CD4-positive, alpha-beta T cell treated with Interleukin-2 at 100 ng/mL for 4 hours (primary cell): Measurements from ENCODE around the gene VHLL.

Experiments used
- DNase-seq: peaks from one replicate; pipeline ENCODE4 v3.0.0-alpha.2; 2020; ENCODE audit warnings: low spot score

The VHLL gene

DNA sequence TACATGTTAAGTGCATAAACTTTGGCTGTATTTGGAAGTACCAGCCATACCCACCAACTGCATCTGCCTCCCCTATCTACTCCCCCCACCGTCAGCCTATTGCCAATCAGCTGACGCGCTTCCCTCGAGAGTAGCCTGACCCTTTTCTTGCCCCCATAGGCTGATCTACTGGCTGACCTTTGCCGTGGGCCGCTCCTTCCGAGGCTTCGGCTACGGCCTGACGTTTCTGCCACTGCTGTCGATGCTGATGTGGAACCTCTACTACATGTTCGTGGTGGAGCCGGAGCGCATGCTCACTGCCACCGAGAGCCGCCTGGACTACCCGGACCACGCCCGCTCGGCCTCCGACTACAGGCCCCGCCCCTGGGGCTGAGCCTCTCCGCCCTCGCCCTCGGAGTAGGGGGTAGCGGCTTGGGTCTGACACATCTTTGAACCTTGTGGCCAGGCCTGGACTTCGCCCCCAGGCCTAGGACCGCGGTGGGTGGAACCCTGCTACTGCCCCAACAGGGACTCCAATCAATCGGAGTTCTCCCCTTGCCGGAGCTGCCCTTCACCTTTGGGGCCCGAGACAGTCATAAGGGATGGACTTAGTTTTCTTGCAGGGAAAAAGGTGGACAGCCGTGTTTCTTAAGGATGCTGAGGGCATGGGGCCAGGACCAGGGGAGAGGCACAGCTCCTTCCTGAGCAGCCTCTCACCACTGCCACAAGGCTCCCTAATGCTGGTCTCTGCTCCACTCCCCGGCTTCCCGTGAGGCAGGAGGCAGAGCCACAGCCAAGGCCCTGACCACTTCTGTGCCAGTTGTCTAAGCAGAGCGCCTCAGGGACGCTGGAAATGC is 7.7 kb downstream of the VHLL start:
- no peak for DNase-seq

DNA sequence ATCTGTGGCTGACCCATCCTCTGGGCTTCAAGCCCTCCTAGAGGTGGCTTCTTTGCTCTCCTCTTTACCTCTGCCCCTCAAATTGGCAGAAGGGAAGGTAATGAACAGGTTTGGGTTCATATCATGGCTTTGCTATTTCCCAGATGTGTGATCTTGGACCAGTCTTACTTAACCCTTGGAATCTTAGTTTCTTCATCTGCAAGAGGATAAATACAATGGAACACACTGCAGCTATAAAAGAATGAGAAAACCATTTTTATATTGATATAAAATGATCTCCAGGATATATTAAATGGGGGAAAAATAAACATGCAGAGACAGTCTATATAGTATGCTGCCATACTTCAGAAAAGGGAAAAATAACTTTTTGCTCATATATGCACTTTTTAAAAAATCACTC is 9.2 kb downstream of the VHLL start:
- DNase-seq: no peak

DNA sequence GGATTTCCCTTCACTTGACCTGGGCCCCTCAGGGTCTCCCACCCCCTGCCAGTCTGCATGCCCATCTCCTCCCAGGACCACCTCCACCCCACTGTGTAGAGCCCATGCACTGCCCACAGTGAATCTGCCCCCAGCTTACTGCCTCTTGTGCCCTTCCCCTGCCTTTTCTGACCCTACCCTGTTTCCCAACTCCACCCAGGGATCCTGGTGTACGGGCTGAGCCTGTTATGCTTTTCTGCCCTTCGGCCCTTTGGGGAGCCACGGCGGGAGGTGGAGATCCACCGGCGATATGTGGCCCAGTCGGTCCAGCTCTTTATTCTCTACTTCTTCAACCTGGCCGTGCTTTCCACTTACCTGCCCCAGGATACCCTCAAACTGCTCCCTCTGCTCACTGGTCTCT is 13.0 kb downstream of the VHLL start:
- no peak for DNase-seq

DNA sequence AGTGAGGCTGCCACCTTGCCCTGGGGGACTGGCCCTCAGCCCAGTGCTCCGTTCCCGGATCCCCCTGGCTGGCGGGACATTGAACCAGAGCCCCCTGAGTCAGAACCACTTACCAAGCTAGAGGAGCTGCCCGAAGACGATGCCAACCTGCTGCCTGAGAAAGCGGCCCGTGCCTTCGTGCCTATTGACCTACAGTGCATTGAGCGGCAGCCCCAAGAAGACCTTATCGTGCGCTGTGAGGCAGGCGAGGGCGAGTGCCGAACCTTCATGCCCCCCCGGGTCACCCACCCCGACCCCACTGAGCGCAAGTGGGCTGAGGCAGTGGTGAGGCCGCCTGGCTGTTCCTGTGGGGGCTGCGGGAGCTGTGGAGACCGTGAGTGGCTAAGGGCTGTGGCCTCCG is 13.7 kb downstream of the VHLL start:
- no peak for DNase-seq

DNA sequence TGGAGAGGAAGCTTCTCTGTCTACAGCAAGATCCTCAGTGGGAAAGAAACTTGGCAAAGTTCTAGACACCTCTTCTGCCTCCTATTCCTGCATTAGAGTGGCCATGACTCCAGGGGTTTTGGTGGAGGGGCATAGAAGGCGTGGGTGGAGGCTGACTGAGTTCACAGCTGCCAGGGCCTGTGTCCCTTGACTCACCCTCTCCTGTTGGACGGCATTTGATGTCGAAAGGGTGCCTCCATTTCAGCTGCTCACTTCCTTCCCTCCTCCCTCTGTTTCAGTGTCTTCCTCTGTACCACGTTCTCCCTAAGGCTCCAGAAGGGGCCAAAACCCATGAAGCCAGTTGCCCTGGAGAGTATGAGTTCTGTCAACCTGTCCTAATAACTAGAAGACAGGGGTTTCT is 14.3 kb downstream of the VHLL start:
- DNase-seq: no peak

DNA sequence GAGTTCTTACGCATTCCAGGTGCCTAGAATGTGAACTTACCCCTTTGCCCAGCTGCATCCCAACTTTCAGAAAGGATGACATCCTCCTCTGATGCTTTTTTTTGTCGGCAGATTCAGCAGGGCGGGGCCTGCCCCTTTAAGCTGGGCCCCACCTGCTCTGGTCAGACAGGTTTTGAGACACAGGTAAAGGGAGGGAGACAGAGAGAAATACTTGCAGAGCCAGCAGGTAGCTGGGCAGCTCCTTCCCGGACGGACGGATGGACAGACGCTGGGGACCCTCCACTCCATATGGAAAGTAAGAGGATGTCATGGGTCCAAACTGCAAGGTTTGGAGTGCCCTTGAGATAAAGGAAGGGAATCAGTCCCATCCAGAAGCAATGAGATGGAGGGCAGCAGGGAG is 15.0 kb downstream of the VHLL start, which contains the start of gene TMEM79:
TSS of gene TMEM79 (plus strand) at position 214 of the 400 bp plus-strand sequence. CDS start 902 bp downstream, outside the sequence.
- no peak for DNase-seq

DNA sequence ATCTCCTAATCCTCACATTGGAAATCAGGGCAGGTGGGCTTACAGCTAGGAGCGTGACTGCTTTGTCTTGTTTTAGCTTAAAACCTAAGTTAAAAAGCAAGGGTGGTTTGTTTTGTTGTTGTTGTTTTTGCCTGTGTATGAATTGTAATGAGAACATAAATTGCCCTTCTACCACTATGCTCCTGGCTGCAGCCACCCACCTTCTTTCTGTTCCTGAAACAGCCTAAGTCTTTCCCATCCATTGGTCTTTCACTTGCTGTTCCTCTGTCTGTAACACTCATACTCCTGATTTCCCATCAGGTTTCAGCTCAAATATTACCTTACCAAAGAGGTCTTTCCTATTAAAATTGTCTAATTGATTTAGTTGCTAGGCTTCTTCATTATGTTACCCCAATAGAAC is 15.6 kb downstream of the VHLL start:
- no peak for DNase-seq

DNA sequence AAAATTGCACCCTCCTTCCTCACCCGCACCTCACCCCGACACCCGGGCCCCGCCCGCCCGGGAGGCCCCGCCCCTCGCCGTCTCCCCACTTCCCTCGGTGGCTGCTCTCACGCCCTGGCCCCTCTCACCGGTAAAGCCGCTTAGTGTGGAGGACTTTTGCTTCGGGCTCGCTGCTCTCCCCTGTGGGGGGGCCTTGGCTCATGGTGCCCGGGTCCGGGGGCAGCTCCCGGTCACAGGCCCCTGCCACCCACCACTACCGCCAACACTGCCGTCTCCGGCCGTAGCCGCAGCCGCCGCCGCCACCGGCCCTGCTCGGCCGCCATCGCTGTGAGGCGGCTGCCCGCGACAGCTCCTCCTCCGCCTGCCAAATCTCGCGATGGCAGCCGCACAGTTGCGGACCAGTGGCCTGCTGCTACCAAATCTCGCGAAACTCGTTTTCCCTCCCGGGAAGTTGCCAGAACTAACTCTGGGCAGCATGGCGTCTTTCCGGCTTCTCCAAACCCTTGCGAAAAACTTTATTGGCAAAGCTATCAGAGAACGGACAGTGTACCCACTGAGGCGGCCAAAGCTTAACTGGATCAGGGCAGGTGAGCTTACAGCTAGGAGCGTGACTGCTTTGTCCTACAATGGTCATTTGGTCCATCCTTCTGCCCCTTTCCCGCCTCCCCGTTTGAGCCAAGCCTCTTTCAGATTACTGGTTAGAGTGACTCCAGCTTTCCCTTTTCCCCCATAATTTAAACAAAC is 16.5 kb downstream of the VHLL start, which contains the start of gene SMG5:
TSS of gene SMG5 (minus strand) at position 347 of the 744 bp plus-strand sequence. CDS start at position 202, 145 bp downstream.
- peak; percentile 98 for DNase-seq

DNA sequence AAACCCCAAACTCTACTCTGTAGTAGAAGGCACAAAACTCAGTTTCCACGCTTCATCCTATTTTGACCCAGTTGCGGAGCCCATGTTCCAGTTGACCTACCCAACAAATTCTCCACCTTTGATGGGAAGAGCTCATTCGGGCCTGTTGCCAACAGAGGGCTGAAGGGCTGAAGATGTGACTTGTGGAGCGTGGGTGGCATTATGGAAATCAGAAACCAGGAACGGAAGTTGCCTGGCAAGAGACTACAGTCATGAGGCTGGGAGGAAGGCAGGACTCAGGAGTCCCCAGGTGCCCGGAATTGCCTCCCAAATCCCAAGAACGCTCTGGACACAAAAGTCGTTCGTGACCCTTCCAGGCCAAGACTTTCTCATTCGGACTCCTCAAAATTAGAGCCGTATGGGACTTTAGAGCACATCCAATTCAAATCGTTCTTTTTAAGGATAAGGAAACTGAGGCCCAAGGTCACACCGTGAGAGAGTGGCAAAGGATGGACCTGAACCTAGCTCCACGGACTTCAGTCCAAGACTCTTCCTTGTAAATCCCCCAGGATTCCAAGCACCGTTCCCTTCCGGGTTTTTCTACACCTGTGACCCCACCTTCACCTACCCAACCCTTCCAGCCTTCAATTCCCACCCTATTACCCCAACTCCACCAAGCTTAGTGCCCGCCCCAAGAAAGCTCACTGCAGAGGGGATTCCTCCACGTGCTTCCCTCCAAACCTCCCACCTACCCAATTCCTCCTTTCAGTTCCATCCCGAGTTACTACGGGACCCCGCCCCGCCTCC is 17.2 kb downstream of the VHLL start:
- DNase-seq: no peak

DNA sequence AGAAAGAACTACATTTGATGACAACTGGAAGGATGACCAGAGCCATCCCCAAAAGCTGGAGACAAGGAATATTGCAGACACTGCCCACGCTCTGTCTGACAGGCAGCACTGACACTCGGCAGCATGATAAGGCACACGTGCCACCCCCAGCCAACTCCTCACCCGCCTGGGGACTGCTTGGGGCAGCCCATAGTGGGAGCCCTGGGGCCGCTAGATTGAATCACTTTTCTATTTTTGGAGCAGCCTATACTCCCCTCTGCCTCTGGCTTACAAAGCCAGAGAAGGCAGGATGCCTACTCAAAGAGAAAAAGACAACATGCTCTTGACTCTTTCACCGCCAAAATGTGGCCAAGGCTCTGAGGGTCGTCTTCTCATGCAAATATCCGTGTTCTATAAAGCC is 17.8 kb downstream of the VHLL start:
- DNase-seq: peak; percentile 19

DNA sequence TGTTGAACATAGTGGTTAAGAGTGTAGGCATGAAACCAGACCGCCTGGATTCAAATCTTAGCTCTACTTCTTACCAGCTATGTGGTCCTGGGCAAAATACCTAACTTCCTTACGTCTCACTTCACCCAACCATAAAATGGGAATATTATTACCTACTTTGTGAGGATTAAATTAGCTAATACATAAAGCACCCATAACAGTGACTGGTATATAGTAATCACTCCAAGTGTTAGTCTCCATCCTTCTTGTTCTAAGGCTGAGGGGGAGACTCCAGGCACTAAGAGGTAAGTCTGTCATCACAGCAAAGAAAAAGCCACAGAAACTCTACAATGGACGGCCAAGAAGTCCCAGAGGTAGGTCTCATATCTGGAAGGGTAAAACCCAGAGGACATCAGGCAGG is 19.3 kb downstream of the VHLL start:
- no peak for DNase-seq

DNA sequence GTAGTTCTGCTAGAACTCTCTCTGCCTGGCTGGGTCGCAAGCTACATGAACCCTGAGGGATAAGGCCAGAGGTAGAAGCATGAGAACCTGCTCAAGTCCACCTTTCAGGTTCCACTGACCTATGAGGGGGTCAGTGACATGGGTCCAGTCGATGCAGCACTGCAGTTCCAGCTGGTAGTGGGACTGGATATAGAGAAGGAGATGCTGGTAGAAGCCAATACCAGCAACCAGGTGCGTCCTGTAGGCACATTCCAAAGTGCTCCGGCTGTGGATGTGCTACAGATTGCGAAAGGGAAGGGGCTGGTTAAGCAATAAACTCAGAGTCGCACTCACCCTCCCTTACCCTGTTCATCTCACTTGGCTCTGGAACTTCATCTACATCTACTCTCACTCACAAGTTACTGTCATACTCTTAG is 22.1 kb downstream of the VHLL start:
- DNase-seq: no peak

DNA sequence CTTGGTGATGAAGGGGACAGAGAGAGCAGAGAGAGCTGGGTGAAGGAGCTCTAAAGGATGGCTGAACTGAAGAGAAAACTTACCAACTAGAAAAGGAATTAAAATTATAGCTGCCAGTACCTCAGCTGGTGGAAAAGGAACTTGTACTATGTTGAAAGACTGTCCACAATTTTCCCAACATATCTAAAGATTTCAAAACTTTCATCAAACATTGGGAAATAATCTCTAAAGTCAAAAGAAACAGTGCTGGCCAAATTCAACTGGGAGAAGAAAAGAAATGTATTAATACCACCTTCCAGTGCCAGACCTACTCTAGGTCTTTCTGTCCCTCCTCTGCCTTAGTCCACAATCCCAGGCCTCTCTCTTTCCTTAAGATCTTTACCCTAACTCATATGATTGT is 22.6 kb downstream of the VHLL start:
- DNase-seq: no peak

DNA sequence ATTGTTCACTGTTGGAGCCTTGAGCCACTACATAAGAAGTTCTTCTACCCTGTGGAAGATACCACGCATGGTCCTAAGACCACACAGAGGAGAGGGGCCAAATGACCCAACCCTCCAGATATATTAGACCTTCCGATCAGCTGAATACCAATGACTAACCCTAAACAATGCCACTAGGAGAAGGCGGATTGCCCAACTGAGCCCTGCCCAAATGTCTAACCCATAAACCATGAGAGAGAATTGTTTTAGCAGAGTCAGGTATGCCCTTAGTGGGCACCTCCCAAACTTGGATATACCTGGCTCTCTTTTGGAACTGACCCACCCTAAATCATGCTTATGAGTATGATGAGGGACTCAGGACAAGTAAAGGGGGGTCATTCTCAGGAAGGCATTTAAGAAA is 28.8 kb downstream of the VHLL start:
- DNase-seq: no peak

DNA sequence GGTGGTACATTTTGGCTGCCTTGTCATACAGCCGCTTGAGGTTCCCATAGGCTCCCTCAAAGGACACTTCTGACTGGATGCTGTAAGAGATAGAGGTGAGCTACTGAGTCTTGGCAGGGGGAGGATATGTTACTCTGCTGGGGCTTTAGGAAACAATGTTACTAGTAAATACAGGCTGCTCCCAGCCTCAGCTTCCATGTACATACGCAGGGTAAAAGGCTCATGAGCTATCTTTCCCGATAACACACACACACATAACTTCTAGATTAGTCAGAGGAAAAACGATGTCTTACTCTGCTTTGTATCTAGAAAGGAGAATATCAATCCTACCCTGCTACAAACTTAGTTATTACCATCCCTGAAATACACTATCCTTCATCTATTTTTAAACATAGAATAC is 30.8 kb downstream of the VHLL start:
- DNase-seq: no peak

DNA sequence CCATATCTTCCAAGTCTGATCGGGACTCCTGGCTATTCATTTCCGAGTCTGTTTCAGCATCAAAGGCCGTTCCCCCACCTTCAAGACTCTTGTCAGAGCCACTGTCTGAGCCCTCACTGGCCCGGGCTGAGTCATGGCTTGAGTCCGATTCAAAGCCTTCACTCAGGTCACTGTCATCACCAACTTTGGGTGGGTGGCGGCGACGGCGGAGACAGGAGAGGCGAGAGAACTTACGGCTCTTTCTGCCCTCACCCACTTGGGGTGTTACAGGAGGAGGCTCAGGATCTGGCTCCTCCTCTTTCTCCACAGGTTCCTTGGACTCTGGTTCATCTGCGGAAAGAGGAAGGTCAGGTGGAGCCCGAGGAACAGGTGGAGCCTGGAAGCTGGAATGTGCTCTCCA is 33.1 kb downstream of the VHLL start:
- DNase-seq: no peak

DNA sequence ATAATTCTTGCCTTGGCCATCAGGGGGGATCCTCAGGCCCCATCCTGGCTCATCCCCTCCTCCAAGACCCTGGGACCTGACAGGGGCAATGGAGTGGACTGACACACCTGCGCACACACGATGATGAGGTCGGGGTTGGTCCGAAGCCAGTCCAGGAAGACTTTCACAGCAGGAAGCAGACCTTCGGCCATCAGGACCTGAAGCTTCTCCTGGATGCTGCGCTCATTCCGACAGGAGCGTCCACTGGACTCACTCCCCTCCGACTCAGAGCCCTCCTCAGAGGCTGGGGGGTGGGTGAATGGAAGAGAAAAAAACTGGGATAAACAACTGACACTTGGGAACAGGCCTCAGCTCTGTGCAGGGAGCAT is 35.8 kb downstream of the VHLL start:
- no peak for DNase-seq

DNA sequence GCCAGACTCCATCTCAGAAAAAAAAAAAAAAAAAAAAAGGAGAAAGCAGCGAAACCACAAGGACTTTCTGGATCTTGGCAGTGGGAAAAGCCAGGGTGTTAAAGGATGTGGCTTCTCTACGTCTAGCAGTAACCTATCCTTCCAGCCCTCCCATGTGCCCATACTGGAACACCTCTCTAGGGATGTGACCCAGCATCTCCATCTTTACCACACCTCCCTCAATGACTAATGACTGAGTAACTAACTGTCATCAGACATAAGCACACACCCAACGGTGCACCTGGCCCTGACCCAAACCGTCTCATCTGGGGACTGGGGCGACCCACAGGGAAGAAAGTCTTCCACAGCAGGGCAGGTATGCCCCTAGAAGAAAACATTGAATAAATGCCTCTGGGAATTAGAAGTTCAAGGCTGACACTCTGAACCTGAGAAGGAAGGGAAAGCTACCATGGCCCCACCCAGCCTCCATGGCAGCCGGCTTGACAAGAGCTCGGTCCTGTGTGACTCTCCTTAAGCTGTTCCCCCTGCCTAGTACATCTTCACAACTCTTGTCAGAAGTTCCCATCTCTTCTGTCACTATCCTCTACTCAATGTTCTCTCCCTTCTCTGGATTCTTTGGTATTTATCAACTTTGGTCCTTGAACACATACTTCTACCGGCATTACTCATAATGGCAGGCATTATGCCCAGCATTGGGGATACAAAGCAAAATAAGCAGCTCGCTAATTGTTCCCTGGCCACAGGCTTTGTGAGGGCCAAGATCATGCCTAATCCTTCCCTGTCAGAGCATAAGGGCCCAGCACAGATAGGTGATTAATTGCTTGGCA is 36.4 kb downstream of the VHLL start:
- DNase-seq: no peak

DNA sequence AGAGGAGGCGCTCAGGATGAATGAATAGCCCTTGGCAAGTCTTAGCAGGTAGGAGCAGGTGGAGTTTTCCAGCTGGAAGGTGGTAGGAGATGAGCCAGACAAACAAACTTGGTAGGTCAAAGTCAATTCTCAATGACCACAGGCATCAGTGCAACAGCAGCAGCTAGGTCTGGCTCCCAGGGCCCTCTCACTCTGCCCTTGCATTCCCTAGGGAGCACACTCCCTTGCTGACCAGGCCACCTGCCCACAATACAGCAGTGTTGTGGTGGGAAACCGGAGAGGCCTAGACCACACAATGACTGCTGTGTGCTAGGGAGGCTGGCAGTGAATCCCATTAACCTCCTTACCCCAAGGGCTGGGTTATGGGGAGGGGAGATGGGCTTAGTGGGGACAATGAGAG is 38.2 kb downstream of the VHLL start:
- no peak for DNase-seq

DNA sequence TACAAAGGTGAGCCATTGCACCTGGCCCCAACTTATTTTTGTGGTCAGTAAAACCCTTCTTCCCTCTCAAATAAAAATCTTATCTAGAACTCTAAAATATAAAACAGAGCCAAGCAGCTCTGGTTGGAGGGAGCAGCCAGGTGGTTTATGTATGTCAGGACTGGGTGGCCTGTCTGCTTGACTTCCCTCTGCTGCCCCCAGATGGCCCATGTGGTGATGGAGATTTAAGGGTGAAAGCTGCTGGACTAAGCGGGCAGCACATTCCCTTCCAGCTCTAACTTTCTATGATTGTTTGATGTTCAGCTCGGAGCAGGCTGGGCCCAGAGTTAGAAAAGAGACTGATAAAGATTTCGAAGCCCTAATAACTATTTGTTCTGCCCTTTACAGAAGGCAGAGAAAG is 39.3 kb downstream of the VHLL start:
- DNase-seq: no peak

DNA sequence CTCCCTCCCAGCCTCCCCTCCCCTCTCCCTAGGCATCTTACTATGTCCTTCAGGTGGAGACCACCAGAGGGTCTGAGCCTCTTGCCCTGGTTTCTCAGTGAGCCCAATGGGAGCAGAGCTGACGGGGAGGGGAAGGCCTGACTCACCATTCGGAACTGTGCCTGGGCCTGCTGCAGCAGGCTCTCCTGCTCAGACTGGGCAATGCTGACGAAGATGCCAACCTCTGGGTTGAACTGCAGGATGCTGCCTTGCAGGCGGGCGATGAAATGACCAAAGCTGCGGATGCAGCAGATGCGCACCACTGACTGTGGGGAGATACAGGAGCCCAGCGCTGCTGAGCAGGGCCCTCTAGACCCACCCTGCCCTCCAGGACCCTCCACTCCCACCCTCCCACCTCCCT is 40.2 kb downstream of the VHLL start:
- no peak for DNase-seq

DNA sequence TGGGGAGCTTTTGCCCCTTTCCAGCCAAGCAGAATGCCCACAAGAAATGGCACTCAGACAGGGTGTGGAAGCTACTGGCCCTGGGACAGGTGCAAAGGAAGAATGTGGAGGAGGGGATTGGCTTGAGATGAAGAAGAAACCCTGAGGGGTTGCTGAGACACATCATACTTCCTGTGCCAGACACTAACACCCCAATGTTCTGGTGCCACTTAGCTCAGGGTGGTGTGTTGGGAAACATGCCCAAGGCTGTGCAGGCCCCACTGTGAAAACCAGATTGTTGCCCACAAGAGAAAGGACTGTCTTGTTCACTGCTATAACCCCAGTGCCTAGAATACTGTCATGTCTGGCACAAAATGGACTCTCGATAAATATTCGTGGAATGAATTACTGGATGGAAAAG is 41.4 kb downstream of the VHLL start:
- no peak for DNase-seq
